IPS DF 6.9 (cell line): ENCODE measurements around the gene CADPS.

Experiments used
- DNase-seq: peaks from one replicate; pipeline ENCODE4 v3.0.0-alpha.2; 2013; ENCODE audit warnings: low read depth, low spot score
- H3K27ac ChIP-seq: one replicate; pipeline ENCODE4 v1.5.1; 2013; ENCODE audit warnings: low read length, control low read depth
- H3K27me3 ChIP-seq: 2 replicates; pipeline ENCODE4 v1.6.1; 2013; ENCODE audit warnings: mild to moderate bottlenecking, low read length; ENCODE audit not compliant: control insufficient read depth, insufficient read depth
- H3K36me3 ChIP-seq: 2 replicates; pipeline ENCODE4 v1.6.1; 2013; ENCODE audit warnings: low read length; ENCODE audit not compliant: control insufficient read depth, insufficient read depth
- H3K4me1 ChIP-seq: 2 replicates; pipeline ENCODE4 v1.6.1; 2013; ENCODE audit warnings: low read length; ENCODE audit not compliant: control insufficient read depth, insufficient read depth
- H3K4me3 ChIP-seq: 2 replicates; pipeline ENCODE4 v1.5.1; 2013; ENCODE audit warnings: mild to moderate bottlenecking, low read length
- H3K9me3 ChIP-seq: 2 replicates; pipeline ENCODE4 v1.6.1; 2013; ENCODE audit warnings: low read length, inconsistent platforms; ENCODE audit not compliant: control insufficient read depth, insufficient read depth
- WGBS: extraction: QIAGEN DNeasy Blood & Tissue Kit; methylation state at CpG from one replicate; pipeline ENCODE4 v1.1.7; 2013; ENCODE audit warnings: mixed read lengths, missing lambda C conversion rate; ENCODE audit not compliant: insufficient read length, insufficient coverage; 5-methylcytosine and 5-hydroxymethylcytosine counted together

Gene CADPS

GRCh38 chr3:62653796-62654195 lies 221.4 kb downstream of the CADPS start:
- Histone ChIP-seq H3K9me3 (no peaks in the 10 kb centered on the region), H3K36me3 (no peaks in the 10 kb centered on the region), H3K27me3 (no peaks in the 10 kb centered on the region), H3K27ac (no peak overlapping the region), H3K4me1 (no peaks in the 10 kb centered on the region), H3K4me3 (no peak overlapping the region)
- DNase-seq, result no peak
- WGBS, result no CpG with 5 or more reads among the region's 7 CpGs

- Histone ChIP-seq H3K27me3 (no peaks in the 10 kb centered on the region), H3K4me1 (no peaks in the 10 kb centered on the region), H3K27ac (no peak overlapping the region), H3K36me3 (no peaks in the 10 kb centered on the region), H3K4me3 (no peak overlapping the region), H3K9me3 (no peaks in the 10 kb centered on the region)
- DNase-seq, result no peak
- no CpG with 5 or more reads among the region's 1 CpG for WGBS
Measured at GRCh38 chr3:62647711-62648110, 227.5 kb downstream of the CADPS start.

GRCh38 chr3:62644493-62644892 lies 230.7 kb downstream of the CADPS start:
- Histone ChIP-seq H3K4me3 (no peak overlapping the region), H3K9me3 (no peaks in the 10 kb centered on the region), H3K36me3 (no peaks in the 10 kb centered on the region), H3K27ac (no peak overlapping the region), H3K27me3 (no peaks in the 10 kb centered on the region), H3K4me1 (no peaks in the 10 kb centered on the region)
- DNase-seq, result no peak
- no CpG with 5 or more reads among the region's 1 CpG for WGBS

- H3K27ac ChIP-seq, result no peak overlapping the region
- H3K36me3 ChIP-seq, result no peaks in the 10 kb centered on the region
- no peak for DNase-seq
- H3K27me3 ChIP-seq, result no peaks in the 10 kb centered on the region
- H3K9me3 ChIP-seq, result no peaks in the 10 kb centered on the region
- WGBS, result no CpG with 5 or more reads among the region's 2 CpGs
- H3K4me3 ChIP-seq, result no peak overlapping the region
- no peaks in the 10 kb centered on the region for H3K4me1 ChIP-seq
Measured at GRCh38 chr3:62638316-62638715, 236.9 kb downstream of the CADPS start.

- H3K9me3 ChIP-seq, result no peaks in the 10 kb centered on the region
- H3K4me3 ChIP-seq, result no peak overlapping the region
- no CpG with 5 or more reads among the region's 4 CpGs for WGBS
- no peak overlapping the region for H3K27ac ChIP-seq
- no peak for DNase-seq
- no peaks in the 10 kb centered on the region for H3K4me1 ChIP-seq
- no peaks in the 10 kb centered on the region for H3K27me3 ChIP-seq
- H3K36me3 ChIP-seq, result no peaks in the 10 kb centered on the region
Measured at GRCh38 chr3:62636235-62636826, 238.9 kb downstream of the CADPS start.

GRCh38 chr3:62632510-62633294 lies 242.5 kb downstream of the CADPS start:
- DNase-seq, result no peak
- no peak overlapping the region for H3K4me3 ChIP-seq
- no peak overlapping the region for H3K27ac ChIP-seq
- H3K9me3 ChIP-seq, result no peaks in the 10 kb centered on the region
- no peaks in the 10 kb centered on the region for H3K27me3 ChIP-seq
- no peaks in the 10 kb centered on the region for H3K36me3 ChIP-seq
- no CpG with 5 or more reads among the region's 11 CpGs for WGBS
- no peaks in the 10 kb centered on the region for H3K4me1 ChIP-seq

- no peak overlapping the region for H3K27ac ChIP-seq
- no peaks in the 10 kb centered on the region for H3K36me3 ChIP-seq
- no peaks in the 10 kb centered on the region for H3K4me1 ChIP-seq
- H3K9me3 ChIP-seq, result no peaks in the 10 kb centered on the region
- no peaks in the 10 kb centered on the region for H3K27me3 ChIP-seq
- DNase-seq, result no peak
- no CpG with 5 or more reads among the region's 2 CpGs for WGBS
- no peak overlapping the region for H3K4me3 ChIP-seq
Measured at GRCh38 chr3:62631488-62631887, 243.7 kb downstream of the CADPS start.

- Histone ChIP-seq H3K27ac (no peak overlapping the region), H3K4me3 (no peak overlapping the region), H3K4me1 (no peaks in the 10 kb centered on the region), H3K9me3 (no peaks in the 10 kb centered on the region), H3K27me3 (no peaks in the 10 kb centered on the region), H3K36me3 (no peaks in the 10 kb centered on the region)
- DNase-seq, result no peak
Measured at GRCh38 chr3:62630664-62631063, 244.6 kb downstream of the CADPS start.

GRCh38 chr3:62625268-62625667 lies 249.9 kb downstream of the CADPS start:
- H3K4me1 ChIP-seq, result no peaks in the 10 kb centered on the region
- H3K36me3 ChIP-seq, result no peaks in the 10 kb centered on the region

GRCh38 chr3:62624185-62624584 lies 251.0 kb downstream of the CADPS start:
- Histone ChIP-seq H3K4me1 (no peaks in the 10 kb centered on the region), H3K4me3 (no peak overlapping the region), H3K27ac (no peak overlapping the region), H3K27me3 (no peaks in the 10 kb centered on the region), H3K9me3 (no peaks in the 10 kb centered on the region), H3K36me3 (no peaks in the 10 kb centered on the region)
- no peak for DNase-seq

More at GRCh38 chr3:62625268-62625667, 249.9 kb downstream of the CADPS start:
- H3K4me3 ChIP-seq, result no peak overlapping the region
- no peaks in the 10 kb centered on the region for H3K9me3 ChIP-seq
- no peak for DNase-seq
- H3K27ac ChIP-seq, result no peak overlapping the region
- no peaks in the 10 kb centered on the region for H3K27me3 ChIP-seq
- no CpG with 5 or more reads among the region's 6 CpGs for WGBS
